ENCODE data around the gene RBP4.

Gene RBP4

GRCh38 chr10:93601146-93601773, at the start of gene RBP4:
Gene RBP4, minus strand, starts transcription at chr10:93601235. Its CDS starts 207 bp downstream, at chr10:93601028.
- DNase-seq (ENCODE audit: low spot score in 2 of 2) = no peak
- no peaks in the 10 kb centered on the region for H3K36me3 ChIP-seq (replicated peaks)
- no peaks in the 10 kb centered on the region for H3K9me3 ChIP-seq
- in situ Hi-C loops (cut with MboI; ENCODE audit: low sequenced_read_pairs) = no loop called here
- H3K4me3 ChIP-seq = no peak within 1 kb of the TSS
- peaks cover 34% of the 10 kb centered on the region for H3K27me3 ChIP-seq (ENCODE audit: low read depth)
- no peaks in the 10 kb centered on the region for H3K4me1 ChIP-seq

- no peak for DNase-seq (ENCODE audit: low spot score in 2 of 2)
- Histone ChIP-seq H3K4me1 (no peaks in the 10 kb centered on the region), H3K36me3 (replicated peaks) (no peaks in the 10 kb centered on the region), H3K9me3 (no peaks in the 10 kb centered on the region), H3K27me3 (ENCODE audit: low read depth) (no peaks in the 10 kb centered on the region), H3K4me3 (no peak overlapping the region)
- in situ Hi-C loops (cut with MboI; ENCODE audit: low sequenced_read_pairs) = no loop called here
Observed at GRCh38 chr10:93639791-93640190, 38.8 kb upstream of the RBP4 start.

- no peak for DNase-seq (ENCODE audit: low spot score in 2 of 2)
- no peak overlapping the region for H3K4me3 ChIP-seq
- no peaks in the 10 kb centered on the region for H3K9me3 ChIP-seq
- 0 out of 2 replicates have a peak, but pooled peaks cover 2% of the 10 kb centered on the region for H3K27me3 ChIP-seq (ENCODE audit: low read depth)
- in situ Hi-C loops (cut with MboI; ENCODE audit: low sequenced_read_pairs) = no loop called here
- H3K4me1 ChIP-seq = no peaks in the 10 kb centered on the region
- H3K36me3 ChIP-seq (replicated peaks) = no peaks in the 10 kb centered on the region
Observed at GRCh38 chr10:93630625-93631557, 29.9 kb upstream of the RBP4 start.

- H3K27me3 ChIP-seq (ENCODE audit: low read depth) = 0 out of 2 replicates have a peak, but pooled peaks cover 2% of the 10 kb centered on the region
- H3K4me3 ChIP-seq = no peak overlapping the region
- H3K9me3 ChIP-seq = no peaks in the 10 kb centered on the region
- no peaks in the 10 kb centered on the region for H3K36me3 ChIP-seq (replicated peaks)
- in situ Hi-C loops (cut with MboI; ENCODE audit: low sequenced_read_pairs) = no loop called here
- no peak for DNase-seq (ENCODE audit: low spot score in 2 of 2)
- H3K4me1 ChIP-seq = no peaks in the 10 kb centered on the region; the same call in 1 of the 2 replicates
Observed at GRCh38 chr10:93629647-93630305, 28.7 kb upstream of the RBP4 start.

GRCh38 chr10:93628858-93629257, 27.8 kb upstream of the RBP4 start:
- Histone ChIP-seq H3K36me3 (replicated peaks) (no peaks in the 10 kb centered on the region), H3K27me3 (ENCODE audit: low read depth) (0 out of 2 replicates have a peak, but pooled peaks cover 2% of the 10 kb centered on the region), H3K4me3 (no peak overlapping the region), H3K4me1 (no peaks in the 10 kb centered on the region; the same call in 1 of the 2 replicates), H3K9me3 (no peaks in the 10 kb centered on the region)
- no peak for DNase-seq (ENCODE audit: low spot score in 2 of 2)
- in situ Hi-C loops (cut with MboI; ENCODE audit: low sequenced_read_pairs) = no loop called here

GRCh38 chr10:93622942-93623341, 21.9 kb upstream of the RBP4 start:
- in situ Hi-C loops (cut with MboI; ENCODE audit: low sequenced_read_pairs) = no loop called here
- no peak for DNase-seq (ENCODE audit: low spot score in 2 of 2)
- H3K4me3 ChIP-seq = no peak overlapping the region

GRCh38 chr10:93620925-93621324, 19.9 kb upstream of the RBP4 start:
- no peaks in the 10 kb centered on the region; the same call in 1 of the 2 replicates for H3K4me1 ChIP-seq
- no peaks in the 10 kb centered on the region for H3K36me3 ChIP-seq (replicated peaks)
- no peaks in the 10 kb centered on the region for H3K9me3 ChIP-seq
- peaks cover 3% of the 10 kb centered on the region for H3K27me3 ChIP-seq (ENCODE audit: low read depth)
- no peak for DNase-seq (ENCODE audit: low spot score in 2 of 2)
- no peak overlapping the region for H3K4me3 ChIP-seq
- in situ Hi-C loops (cut with MboI; ENCODE audit: low sequenced_read_pairs) = no loop called here

More at GRCh38 chr10:93622942-93623341, 21.9 kb upstream of the RBP4 start:
- no peaks in the 10 kb centered on the region for H3K9me3 ChIP-seq
- no peaks in the 10 kb centered on the region for H3K36me3 ChIP-seq (replicated peaks)
- peaks cover 5% of the 10 kb centered on the region for H3K27me3 ChIP-seq (ENCODE audit: low read depth)
- no peaks in the 10 kb centered on the region; the same call in 1 of the 2 replicates for H3K4me1 ChIP-seq

- Histone ChIP-seq H3K27me3 (ENCODE audit: low read depth) (peaks cover 4% of the 10 kb centered on the region; the same call in 1 of the 2 replicates), H3K4me1 (no peaks in the 10 kb centered on the region), H3K9me3 (no peaks in the 10 kb centered on the region), H3K4me3 (no peak overlapping the region), H3K36me3 (replicated peaks) (no peaks in the 10 kb centered on the region)
- no peak for DNase-seq (ENCODE audit: low spot score in 2 of 2)
- in situ Hi-C loops (cut with MboI; ENCODE audit: low sequenced_read_pairs) = no loop called here
Observed at GRCh38 chr10:93615576-93616235, 14.7 kb upstream of the RBP4 start.

- no peak overlapping the region for H3K4me3 ChIP-seq
- H3K4me1 ChIP-seq = no peaks in the 10 kb centered on the region
- H3K36me3 ChIP-seq (replicated peaks) = no peaks in the 10 kb centered on the region
- peaks cover 4% of the 10 kb centered on the region; the same call in 1 of the 2 replicates for H3K27me3 ChIP-seq (ENCODE audit: low read depth)
- H3K9me3 ChIP-seq = no peaks in the 10 kb centered on the region
- no peak for DNase-seq (ENCODE audit: low spot score in 2 of 2)
- in situ Hi-C loops (cut with MboI; ENCODE audit: low sequenced_read_pairs) = no loop called here
Observed at GRCh38 chr10:93614101-93614825, 13.2 kb upstream of the RBP4 start.

- H3K36me3 ChIP-seq (replicated peaks) = no peaks in the 10 kb centered on the region
- no peaks in the 10 kb centered on the region for H3K4me1 ChIP-seq
- H3K9me3 ChIP-seq = no peaks in the 10 kb centered on the region
- peaks cover 4% of the 10 kb centered on the region; the same call in 1 of the 2 replicates for H3K27me3 ChIP-seq (ENCODE audit: low read depth)
- H3K4me3 ChIP-seq = no peak overlapping the region
- no peak for DNase-seq (ENCODE audit: low spot score in 2 of 2)
- in situ Hi-C loops (cut with MboI; ENCODE audit: low sequenced_read_pairs) = no loop called here
Observed at GRCh38 chr10:93613126-93613525, 12.1 kb upstream of the RBP4 start.

GRCh38 chr10:93612311-93612710, 11.3 kb upstream of the RBP4 start, which contains the start of gene PDE6C:
Gene PDE6C, plus strand, starts transcription at chr10:93612537. Its CDS starts 189 bp downstream, at chr10:93612726.
- no peaks in the 10 kb centered on the region for H3K4me1 ChIP-seq
- no peak for DNase-seq (ENCODE audit: low spot score in 2 of 2)
- peaks cover 4% of the 10 kb centered on the region; the same call in 1 of the 2 replicates for H3K27me3 ChIP-seq (ENCODE audit: low read depth)
- in situ Hi-C loops (cut with MboI; ENCODE audit: low sequenced_read_pairs) = no loop called here
- no peaks in the 10 kb centered on the region for H3K36me3 ChIP-seq (replicated peaks)
- no peaks in the 10 kb centered on the region for H3K9me3 ChIP-seq
- H3K4me3 ChIP-seq = no peak within 1 kb of the TSS

GRCh38 chr10:93608421-93608820, 7.4 kb upstream of the RBP4 start:
- Histone ChIP-seq H3K4me3 (no peak overlapping the region), H3K4me1 (no peaks in the 10 kb centered on the region), H3K27me3 (ENCODE audit: low read depth) (peaks cover 17% of the 10 kb centered on the region), H3K9me3 (no peaks in the 10 kb centered on the region), H3K36me3 (replicated peaks) (no peaks in the 10 kb centered on the region)
- in situ Hi-C loops (cut with MboI; ENCODE audit: low sequenced_read_pairs) = no loop called here
- DNase-seq (ENCODE audit: low spot score in 2 of 2) = no peak
